T-helper 22 cell (primary cell): Measurements from ENCODE around the gene SMARCA4.
"Not testable (repeated sequence)": the region's sequence is repeated elsewhere in the genome, so short reads cannot be mapped to it uniquely, and the experiment has no call there.

ENCODE experiments used
- DNase-seq: peaks from one replicate; pipeline ENCODE4 v3.0.0-alpha.2; 2020; ENCODE audit warnings: low read depth

The SMARCA4 gene

GRCh38 chr19:11066326-11066725 lies 105.5 kb downstream of the SMARCA4 start:
- no peak for DNase-seq

GRCh38 chr19:11067356-11068113 lies 106.7 kb downstream of the SMARCA4 start:
- no peak for DNase-seq

GRCh38 chr19:11069561-11069960 lies 108.7 kb downstream of the SMARCA4 start:
- DNase-seq: no peak

GRCh38 chr19:11070123-11070522 lies 109.3 kb downstream of the SMARCA4 start:
- no peak for DNase-seq

- DNase-seq: no peak
Observed at GRCh38 chr19:11073568-11073967, 112.7 kb downstream of the SMARCA4 start.

GRCh38 chr19:11076792-11077191 lies 116.0 kb downstream of the SMARCA4 start:
- DNase-seq: not testable (repeated sequence)

GRCh38 chr19:11078893-11079292 lies 118.1 kb downstream of the SMARCA4 start:
- DNase-seq: no peak

GRCh38 chr19:11079999-11080398 lies 119.2 kb downstream of the SMARCA4 start:
- no peak for DNase-seq

- no peak for DNase-seq
Observed at GRCh38 chr19:11087870-11088505, 127.2 kb downstream of the SMARCA4 start.

- no peak for DNase-seq
Observed at GRCh38 chr19:11088506-11089253, 127.8 kb downstream of the SMARCA4 start.

GRCh38 chr19:11089254-11090013 lies 128.6 kb downstream of the SMARCA4 start, which contains the start of gene LDLR:
Gene LDLR, plus strand, starts transcription at chr19:11089463. Its CDS starts 86 bp downstream, at chr19:11089549.
- DNase-seq: peak; percentile 69

GRCh38 chr19:11090014-11090263 lies 129.1 kb downstream of the SMARCA4 start:
- not testable (repeated sequence) for DNase-seq

GRCh38 chr19:11090264-11090996 lies 129.6 kb downstream of the SMARCA4 start:
- peak; percentile 97 for DNase-seq

- no peak for DNase-seq
Observed at GRCh38 chr19:11090997-11091702, 130.3 kb downstream of the SMARCA4 start.

GRCh38 chr19:11091703-11092153 lies 130.9 kb downstream of the SMARCA4 start:
- peak; percentile 72 for DNase-seq

GRCh38 chr19:11092181-11092538 lies 131.3 kb downstream of the SMARCA4 start:
- DNase-seq: peak; percentile 65

GRCh38 chr19:11093689-11094238 lies 132.9 kb downstream of the SMARCA4 start:
- no peak for DNase-seq

GRCh38 chr19:11094520-11094894 lies 133.7 kb downstream of the SMARCA4 start:
- no peak for DNase-seq

- DNase-seq: no peak
Observed at GRCh38 chr19:11096210-11096841, 135.5 kb downstream of the SMARCA4 start.

GRCh38 chr19:11097367-11097766 lies 136.5 kb downstream of the SMARCA4 start:
- DNase-seq: not testable (repeated sequence)
